Measurements from ENCODE around the gene BLOC1S6.
A peak's percentile ranks its signal among the peaks of the same experiment; 100 is the strongest.

GRCh38 chr15:45587863-45588170 is 638 bp downstream of the BLOC1S6 start:
- TF ChIP-seq, protein P1, sequence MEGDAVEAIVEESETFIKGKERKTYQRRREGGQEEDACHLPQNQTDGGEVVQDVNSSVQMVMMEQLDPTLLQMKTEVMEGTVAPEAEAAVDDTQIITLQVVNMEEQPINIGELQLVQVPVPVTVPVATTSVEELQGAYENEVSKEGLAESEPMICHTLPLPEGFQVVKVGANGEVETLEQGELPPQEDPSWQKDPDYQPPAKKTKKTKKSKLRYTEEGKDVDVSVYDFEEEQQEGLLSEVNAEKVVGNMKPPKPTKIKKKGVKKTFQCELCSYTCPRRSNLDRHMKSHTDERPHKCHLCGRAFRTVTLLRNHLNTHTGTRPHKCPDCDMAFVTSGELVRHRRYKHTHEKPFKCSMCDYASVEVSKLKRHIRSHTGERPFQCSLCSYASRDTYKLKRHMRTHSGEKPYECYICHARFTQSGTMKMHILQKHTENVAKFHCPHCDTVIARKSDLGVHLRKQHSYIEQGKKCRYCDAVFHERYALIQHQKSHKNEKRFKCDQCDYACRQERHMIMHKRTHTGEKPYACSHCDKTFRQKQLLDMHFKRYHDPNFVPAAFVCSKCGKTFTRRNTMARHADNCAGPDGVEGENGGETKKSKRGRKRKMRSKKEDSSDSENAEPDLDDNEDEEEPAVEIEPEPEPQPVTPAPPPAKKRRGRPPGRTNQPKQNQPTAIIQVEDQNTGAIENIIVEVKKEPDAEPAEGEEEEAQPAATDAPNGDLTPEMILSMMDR (IDR thresholded peaks at IDR 0.05), result no peak
- TF ChIP-seq POLR2AphosphoS5 (IDR thresholded peaks at IDR 0.05), result peak in 1 of 2 donors; percentile 2
- TF ChIP-seq POLR2A (IDR thresholded peaks at IDR 0.05), result no peak
- no peak for TF ChIP-seq EP300 (IDR thresholded peaks at IDR 0.05)
